Activated T-cell treated with anti-CD3 and anti-CD28 coated beads, Interleukin-2, amount 50 U/mL, for 72 hours (primary cell): Measurements from ENCODE around the gene ART5. TPM values are rescaled to one million over a fixed set of nuclear protein-coding genes. Genes with fewer than 3 reads are reported as not detected.
"Not testable (repeated sequence)": the region's sequence is repeated elsewhere in the genome, so short reads cannot be mapped to it uniquely, and the experiment has no call there.

ENCODE experiments used
- ATAC-seq, 2 donors: fragments of 150-1000 bp; cut with Tn5 transposase; replicated peaks in 1 of 2; 2 replicates each; pipeline ENCODE4 v1.10.0; 2021; ENCODE audit warnings: moderate library complexity in 2 of 2, mild to moderate bottlenecking in 1 of 2
- DNase-seq, 2 donors: peaks; one replicate each; pipeline ENCODE4 v3.0.0; 2021 to 2022; ENCODE audit warnings: mixed read lengths in 1 of 2
- H3K27ac Mint-ChIP-seq: one replicate; pipeline ENCODE4 v1.8.0; 2022; ENCODE audit warnings: mild to moderate bottlenecking, moderate library complexity, mixed read lengths
- H3K27me3 Mint-ChIP-seq: one replicate; pipeline ENCODE4 v1.8.0; 2022; ENCODE audit warnings: low read depth, mixed read lengths
- H3K36me3 Mint-ChIP-seq, 2 donors: one replicate each; pipeline ENCODE4 v1.8.0; 2022; ENCODE audit warnings: mixed read lengths in 2 of 2, mild to moderate bottlenecking in 1 of 2; ENCODE audit not compliant: insufficient read depth in 2 of 2
- H3K4me1 Mint-ChIP-seq: one replicate; pipeline ENCODE4 v1.8.0; 2022; ENCODE audit warnings: low read depth, mixed read lengths
- H3K4me3 Mint-ChIP-seq, 2 donors: one replicate each; pipeline ENCODE4 v1.8.0; 2022; ENCODE audit warnings: mild to moderate bottlenecking in 2 of 2, mixed read lengths in 2 of 2, moderate library complexity in 2 of 2
- H3K9me3 Mint-ChIP-seq, 2 donors: one replicate each; pipeline ENCODE4 v1.8.0; 2022; ENCODE audit warnings: mixed read lengths in 2 of 2
- total RNA-seq, 2 donors: library from RNA; stranded (reverse); gene quantifications; one replicate each; pipeline ENCODE4 v1.2.3, GENCODE V29; 2022

The ART5 gene
- total RNA-seq, 2 donors from 2014 or later, result not detected

DNA sequence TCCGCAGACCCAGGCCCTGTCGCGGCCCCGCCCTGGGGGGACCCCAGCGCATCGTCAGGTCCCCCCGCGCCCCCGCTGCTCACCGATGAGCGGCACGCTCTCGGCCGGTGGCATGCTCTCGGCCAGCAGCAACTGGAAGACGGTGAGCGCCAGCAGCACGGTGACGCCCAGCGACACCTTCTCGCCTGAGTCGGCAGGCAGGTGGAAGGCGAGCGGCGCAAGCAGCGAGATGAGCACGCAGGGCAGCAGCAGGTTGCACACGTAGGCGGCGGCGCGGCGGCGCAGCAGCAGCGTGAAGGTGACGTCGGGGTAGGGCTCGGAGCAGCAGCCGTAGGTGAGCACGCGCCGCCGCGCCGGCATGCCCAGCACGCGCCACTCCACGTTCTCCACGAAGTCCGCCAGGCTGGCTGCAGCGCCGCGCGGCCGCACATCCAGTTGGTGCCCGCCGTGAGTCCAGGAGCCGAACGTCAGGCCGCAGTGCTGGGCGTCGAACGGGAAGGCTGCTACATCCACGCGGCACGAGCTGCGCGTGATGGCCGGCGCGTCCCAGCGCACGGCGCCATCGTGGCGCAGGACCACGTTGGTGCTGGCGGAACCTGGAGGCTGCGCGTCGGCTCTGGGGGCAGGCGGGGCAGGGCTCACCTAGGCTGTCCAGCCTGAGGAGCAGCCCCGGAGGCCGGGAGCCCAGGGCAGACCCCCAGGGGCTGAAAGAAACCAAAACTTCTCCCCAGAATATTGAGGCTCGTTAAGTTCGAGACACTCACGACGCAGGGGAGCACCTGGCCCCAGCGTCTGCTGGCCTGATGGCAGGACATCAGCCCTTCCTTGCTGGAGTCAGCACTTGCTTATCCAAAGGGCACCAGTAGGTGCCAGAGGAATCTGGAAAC is 25.6 kb upstream of the ART5 start:
- Mint-ChIP-seq H3K27me3 (no peaks in the 10 kb centered on the region), H3K36me3 (peaks cover 0 to 11% of the 10 kb centered on the region in 2 donors), H3K9me3 (no peaks in the 10 kb centered on the region), H3K4me3 (no peak overlapping the region), H3K27ac (no peak overlapping the region), H3K4me1 (no peaks in the 10 kb centered on the region)
- ATAC-seq (no peak), DNase-seq (no peak)

- Mint-ChIP-seq H3K4me1 (no peaks in the 10 kb centered on the region), H3K27me3 (no peaks in the 10 kb centered on the region), H3K9me3 (no peaks in the 10 kb centered on the region), H3K36me3 (peaks cover 0 to 6% of the 10 kb centered on the region in 2 donors), H3K4me3 (no peak overlapping the region), H3K27ac (peak overlapping the region; percentile 25)
- DNase-seq (no peak), ATAC-seq (no peak)
Observed at GRCh38 chr11:3666023-3666530, 24.3 kb upstream of the ART5 start.

DNA sequence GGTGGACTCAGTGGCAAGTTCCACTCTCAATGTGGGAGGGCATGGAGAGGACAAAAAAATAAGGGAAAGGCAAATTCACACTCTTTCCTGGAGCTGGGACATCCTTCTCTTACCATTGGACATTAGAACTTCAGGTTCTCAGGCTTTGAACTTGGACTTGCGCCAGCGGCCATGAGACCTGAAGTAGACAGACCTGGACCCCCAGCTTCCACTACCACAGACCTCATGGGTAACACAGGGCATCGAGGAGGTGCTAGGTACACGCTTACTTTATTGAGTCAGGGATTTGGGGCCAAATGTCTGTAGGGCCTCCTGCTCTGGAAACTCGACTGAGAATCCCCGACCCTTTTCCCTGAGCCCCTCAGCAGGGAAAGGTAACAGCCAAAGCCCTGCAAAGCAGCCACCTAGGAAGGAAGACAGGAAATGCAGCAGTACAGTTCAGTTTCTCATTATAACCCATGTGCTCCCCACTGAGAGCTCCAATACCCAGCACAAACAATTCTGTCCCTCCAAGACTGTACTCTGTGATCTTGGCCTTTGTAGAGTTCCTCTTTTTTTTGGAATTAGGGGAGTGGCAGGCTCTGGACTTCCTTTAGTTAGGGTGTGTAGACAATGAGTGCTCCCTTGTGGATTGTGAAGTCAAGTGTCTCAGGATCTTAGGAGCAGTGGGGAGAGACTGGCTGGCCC is 23.7 kb upstream of the ART5 start:
- DNase-seq (no peak), ATAC-seq (no peak)
- no peaks in the 10 kb centered on the region for H3K27me3 Mint-ChIP-seq
- H3K36me3 Mint-ChIP-seq, result peaks cover 0 to 6% of the 10 kb centered on the region in 2 donors
- no peak overlapping the region for H3K4me3 Mint-ChIP-seq
- no peaks in the 10 kb centered on the region for H3K9me3 Mint-ChIP-seq
- no peaks in the 10 kb centered on the region for H3K4me1 Mint-ChIP-seq
- H3K27ac Mint-ChIP-seq, result peak overlapping the region; percentile 25

DNA sequence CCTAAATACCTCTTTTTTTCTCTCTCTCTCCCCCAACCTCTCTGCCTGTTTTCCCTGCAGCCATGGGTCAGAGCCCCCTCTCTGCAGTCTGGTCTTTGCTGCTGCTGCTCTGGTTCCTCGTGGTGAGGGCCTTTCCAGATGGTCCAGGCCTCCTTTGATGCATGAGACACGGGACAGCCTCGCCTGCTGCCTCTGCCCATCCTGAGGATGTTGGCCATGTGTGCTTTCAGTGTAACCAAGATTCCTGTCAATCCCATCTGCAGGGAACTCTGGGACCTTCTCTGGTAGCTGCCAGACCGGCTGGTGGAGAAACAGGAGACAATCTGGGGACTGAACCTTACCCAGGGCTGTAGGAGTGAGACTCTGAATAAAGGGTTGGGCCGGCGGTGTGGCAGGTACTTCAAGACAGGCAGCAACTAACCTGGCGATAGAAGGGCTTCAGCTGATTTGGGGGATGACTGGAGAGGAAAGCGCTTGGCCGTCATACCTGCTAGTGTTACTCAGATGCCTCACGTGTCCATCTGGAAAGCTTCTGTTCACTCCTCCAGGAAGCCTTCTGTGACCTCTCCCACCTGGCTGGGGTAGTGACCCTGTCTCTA is 22.3 kb upstream of the ART5 start:
- no peaks in the 10 kb centered on the region for H3K9me3 Mint-ChIP-seq
- H3K4me3 Mint-ChIP-seq, result no peak overlapping the region
- DNase-seq (no peak), ATAC-seq (no peak)
- no peaks in the 10 kb centered on the region for H3K4me1 Mint-ChIP-seq
- H3K27me3 Mint-ChIP-seq, result no peaks in the 10 kb centered on the region
- no peak overlapping the region for H3K27ac Mint-ChIP-seq
- H3K36me3 Mint-ChIP-seq, result peaks cover 0 to 6% of the 10 kb centered on the region in 2 donors

DNA sequence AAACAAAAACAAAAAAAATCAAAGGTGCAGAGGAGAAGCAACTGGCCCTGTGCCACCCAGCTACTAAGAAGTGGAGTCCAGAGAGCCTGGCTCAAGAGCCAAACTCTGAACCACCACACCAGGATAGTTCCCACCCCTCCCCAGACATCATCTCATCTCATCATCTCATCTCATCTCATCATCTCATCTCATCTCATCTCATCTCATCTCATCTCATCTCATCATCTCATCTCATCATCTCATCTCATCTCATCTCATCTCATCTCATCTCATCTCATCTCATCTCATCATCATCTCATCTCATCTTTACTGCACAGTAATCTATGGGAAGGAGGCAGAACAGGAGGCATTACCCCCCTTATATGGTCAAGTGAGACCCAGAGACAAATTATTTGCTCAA is 21.1 kb upstream of the ART5 start:
- DNase-seq, result no peak
- H3K27me3 Mint-ChIP-seq, result peaks cover 7% of the 10 kb centered on the region
- H3K9me3 Mint-ChIP-seq, result no peaks in the 10 kb centered on the region
- H3K4me1 Mint-ChIP-seq, result no peaks in the 10 kb centered on the region
- ATAC-seq, result no peak
- no peak overlapping the region for H3K27ac Mint-ChIP-seq
- peaks cover 0 to 3% of the 10 kb centered on the region in 2 donors for H3K36me3 Mint-ChIP-seq
- H3K4me3 Mint-ChIP-seq, result no peak overlapping the region

DNA sequence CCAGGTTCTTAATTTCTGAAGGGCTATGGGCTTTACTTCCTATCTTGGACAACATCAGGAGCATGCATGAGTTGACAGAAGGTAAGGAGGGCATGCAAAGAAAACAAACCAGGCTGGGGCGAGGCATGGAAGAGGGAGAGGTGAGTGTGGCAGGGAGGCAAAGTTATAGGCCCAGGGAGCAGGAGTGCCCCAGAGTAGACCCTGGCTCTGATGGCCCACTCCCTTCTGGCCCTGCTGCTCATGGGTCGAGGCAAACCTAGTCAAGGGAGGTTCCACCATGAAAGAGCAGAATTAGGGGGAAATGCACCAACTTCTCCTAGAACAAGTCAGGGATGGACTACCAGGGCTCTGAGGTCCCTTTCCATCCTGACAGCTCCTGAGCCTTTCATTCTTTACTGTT is 19.2 kb upstream of the ART5 start:
- peak in 1 of 2 donors; percentile 9 for ATAC-seq
- Mint-ChIP-seq H3K4me3 (no peak overlapping the region), H3K9me3 (no peaks in the 10 kb centered on the region), H3K4me1 (no peaks in the 10 kb centered on the region), H3K27ac (no peak overlapping the region), H3K36me3 (peaks cover 0 to 3% of the 10 kb centered on the region in 2 donors), H3K27me3 (peaks cover 16% of the 10 kb centered on the region)
- DNase-seq, result no peak

DNA sequence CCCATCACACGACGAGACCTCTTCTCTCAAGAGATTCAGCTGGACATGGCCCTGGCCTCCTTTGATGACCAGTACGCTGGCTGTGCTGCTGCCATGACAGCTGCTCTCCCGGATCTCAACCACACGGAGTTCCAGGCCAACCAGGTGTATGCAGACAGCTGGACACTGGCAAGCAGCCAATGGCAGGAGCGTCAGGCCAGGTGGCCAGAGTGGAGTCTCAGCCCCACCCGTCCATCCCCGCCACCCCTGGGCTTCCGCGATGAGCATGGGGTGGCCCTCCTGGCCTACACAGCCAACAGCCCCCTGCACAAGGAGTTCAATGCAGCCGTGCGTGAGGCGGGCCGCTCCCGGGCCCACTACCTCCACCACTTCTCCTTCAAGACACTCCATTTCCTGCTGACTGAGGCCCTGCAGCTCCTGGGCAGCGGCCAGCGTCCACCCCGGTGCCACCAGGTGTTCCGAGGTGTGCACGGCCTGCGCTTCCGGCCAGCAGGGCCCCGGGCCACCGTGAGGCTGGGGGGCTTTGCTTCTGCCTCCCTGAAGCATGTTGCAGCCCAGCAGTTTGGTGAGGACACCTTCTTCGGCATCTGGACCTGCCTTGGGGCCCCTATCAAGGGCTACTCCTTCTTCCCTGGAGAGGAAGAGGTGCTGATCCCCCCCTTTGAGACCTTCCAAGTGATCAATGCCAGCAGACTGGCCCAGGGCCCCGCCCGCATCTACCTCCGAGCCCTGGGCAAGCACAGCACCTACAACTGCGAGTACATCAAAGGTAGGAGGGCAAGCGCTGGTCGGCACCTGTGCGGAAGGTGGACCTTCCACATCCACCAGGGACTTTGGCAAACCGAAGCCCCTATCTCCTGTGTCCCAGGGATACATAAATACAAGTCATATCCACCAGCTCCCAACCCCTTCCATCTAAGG is 18.1 kb upstream of the ART5 start:
- H3K4me1 Mint-ChIP-seq, result no peaks in the 10 kb centered on the region
- H3K4me3 Mint-ChIP-seq, result no peak overlapping the region
- no peaks in the 10 kb centered on the region for H3K9me3 Mint-ChIP-seq
- ATAC-seq (no peak), DNase-seq (no peak)
- no peak overlapping the region for H3K27ac Mint-ChIP-seq
- no peaks in the 10 kb centered on the region for H3K36me3 Mint-ChIP-seq
- peaks cover 16% of the 10 kb centered on the region for H3K27me3 Mint-ChIP-seq

GRCh38 chr11:3658252-3658651 is 16.5 kb upstream of the ART5 start:
- peaks cover 16% of the 10 kb centered on the region for H3K27me3 Mint-ChIP-seq
- no peaks in the 10 kb centered on the region for H3K4me1 Mint-ChIP-seq
- DNase-seq (no peak), ATAC-seq (no peak)
- no peak overlapping the region for H3K4me3 Mint-ChIP-seq
- H3K9me3 Mint-ChIP-seq, result no peaks in the 10 kb centered on the region
- no peak overlapping the region for H3K27ac Mint-ChIP-seq
- no peaks in the 10 kb centered on the region for H3K36me3 Mint-ChIP-seq

- not testable (repeated sequence) for H3K4me1 Mint-ChIP-seq, H3K36me3 Mint-ChIP-seq, H3K27ac Mint-ChIP-seq, H3K9me3 Mint-ChIP-seq, DNase-seq, H3K4me3 Mint-ChIP-seq, ATAC-seq
- H3K27me3 Mint-ChIP-seq, result peaks cover 16% of the 10 kb centered on the region
Observed at GRCh38 chr11:3657331-3657730, 15.5 kb upstream of the ART5 start.

DNA sequence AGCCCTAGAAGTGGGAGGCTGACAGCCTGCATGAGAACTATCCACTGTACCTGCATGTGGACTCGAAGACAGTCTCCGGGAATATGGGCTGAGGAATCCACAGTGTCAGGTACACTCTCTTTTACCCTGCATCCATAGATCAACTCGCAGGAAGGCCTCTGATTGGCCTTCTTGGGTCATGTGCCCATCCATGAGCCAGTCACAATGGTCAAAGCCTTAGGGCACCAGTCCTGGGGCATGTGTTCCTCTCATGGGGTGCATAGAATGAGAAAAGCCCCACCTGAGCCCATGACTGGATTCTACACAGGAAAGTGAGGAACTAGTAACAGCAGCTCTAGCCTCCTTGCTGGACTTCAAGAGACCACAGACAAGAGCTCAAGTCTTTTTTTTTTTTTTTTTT is 13.8 kb upstream of the ART5 start:
- H3K9me3 Mint-ChIP-seq, result no peaks in the 10 kb centered on the region
- DNase-seq, result no peak
- H3K36me3 Mint-ChIP-seq, result no peaks in the 10 kb centered on the region
- no peaks in the 10 kb centered on the region for H3K4me1 Mint-ChIP-seq
- no peak overlapping the region for H3K4me3 Mint-ChIP-seq
- ATAC-seq, result no peak
- H3K27ac Mint-ChIP-seq, result no peak overlapping the region
- H3K27me3 Mint-ChIP-seq, result peaks cover 16% of the 10 kb centered on the region

DNA sequence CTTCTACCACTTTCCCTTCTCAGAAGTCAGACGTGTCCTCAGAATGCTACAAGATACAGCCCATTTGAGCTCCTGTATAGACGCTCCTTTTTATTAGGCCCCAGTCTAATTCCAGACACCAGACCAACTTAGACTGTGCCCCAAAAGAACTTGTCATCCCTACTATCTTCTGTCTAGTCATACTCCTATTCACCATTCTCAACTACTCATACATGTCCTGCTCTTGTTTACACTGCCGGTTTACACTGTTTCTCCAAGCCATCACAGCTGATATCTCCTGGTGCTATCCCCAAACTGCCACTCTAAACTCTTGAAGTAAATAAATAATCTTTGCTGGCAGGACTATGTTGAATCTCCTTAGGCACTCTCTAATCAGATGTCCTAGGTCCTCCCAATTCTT is 10.7 kb upstream of the ART5 start:
- H3K9me3 Mint-ChIP-seq, H3K27me3 Mint-ChIP-seq, H3K4me1 Mint-ChIP-seq, ATAC-seq, H3K4me3 Mint-ChIP-seq, DNase-seq, H3K36me3 Mint-ChIP-seq, H3K27ac Mint-ChIP-seq: not testable (repeated sequence)

GRCh38 chr11:3649374-3649773 is 7.6 kb upstream of the ART5 start:
- DNase-seq, H3K9me3 Mint-ChIP-seq, H3K4me1 Mint-ChIP-seq, ATAC-seq, H3K4me3 Mint-ChIP-seq, H3K27me3 Mint-ChIP-seq, H3K36me3 Mint-ChIP-seq, H3K27ac Mint-ChIP-seq: not testable (repeated sequence)
